Medulla oblongata (tissue), 1 donor: ENCODE measurements around the gene ABLIM2.

ENCODE experiments used
- DNase-seq: peaks from one replicate; pipeline ENCODE4 v3.0.0-alpha.2; 2015; ENCODE audit errors: extremely low spot score

Gene ABLIM2

DNA sequence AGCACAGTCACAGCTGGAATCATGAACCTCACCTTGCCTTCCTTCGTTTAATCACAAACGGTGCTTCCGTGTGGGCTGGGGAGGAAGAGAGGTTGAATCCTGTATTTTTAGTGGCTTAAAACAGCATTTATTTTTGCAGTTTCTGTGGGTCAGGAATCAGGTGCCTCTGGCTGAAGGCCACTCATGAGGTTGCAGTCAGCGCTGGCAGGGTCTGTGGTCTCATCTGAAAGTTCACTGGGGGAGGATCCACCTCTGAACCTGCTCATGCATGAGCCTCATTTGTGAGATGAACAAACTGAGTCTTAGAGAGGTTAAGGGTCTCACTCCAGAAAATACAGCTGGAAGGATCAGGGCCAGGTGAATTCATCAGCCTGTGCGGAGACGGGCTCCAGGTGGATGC is 17.1 kb upstream of the ABLIM2 start:
- DNase-seq, result no peak

DNA sequence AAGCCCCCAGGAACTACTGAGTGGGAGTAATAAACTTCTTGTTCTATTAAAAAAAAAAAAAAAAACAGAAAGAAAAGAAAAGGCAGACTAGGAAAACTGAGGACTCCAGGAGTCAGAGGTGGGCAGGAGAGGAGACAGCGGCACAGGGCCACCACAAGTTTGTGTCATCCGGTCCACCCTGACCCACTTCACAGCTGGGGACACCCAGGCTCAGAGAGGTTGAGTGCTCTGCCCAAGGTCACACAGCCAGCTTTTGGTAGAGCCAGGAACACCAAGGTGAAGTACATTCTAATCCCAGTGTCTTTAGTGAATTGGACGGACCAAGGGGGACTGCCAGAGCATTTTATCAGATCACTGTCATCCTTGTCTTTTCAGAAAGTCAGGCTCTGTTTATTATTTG is 16.4 kb upstream of the ABLIM2 start:
- no peak for DNase-seq

DNA sequence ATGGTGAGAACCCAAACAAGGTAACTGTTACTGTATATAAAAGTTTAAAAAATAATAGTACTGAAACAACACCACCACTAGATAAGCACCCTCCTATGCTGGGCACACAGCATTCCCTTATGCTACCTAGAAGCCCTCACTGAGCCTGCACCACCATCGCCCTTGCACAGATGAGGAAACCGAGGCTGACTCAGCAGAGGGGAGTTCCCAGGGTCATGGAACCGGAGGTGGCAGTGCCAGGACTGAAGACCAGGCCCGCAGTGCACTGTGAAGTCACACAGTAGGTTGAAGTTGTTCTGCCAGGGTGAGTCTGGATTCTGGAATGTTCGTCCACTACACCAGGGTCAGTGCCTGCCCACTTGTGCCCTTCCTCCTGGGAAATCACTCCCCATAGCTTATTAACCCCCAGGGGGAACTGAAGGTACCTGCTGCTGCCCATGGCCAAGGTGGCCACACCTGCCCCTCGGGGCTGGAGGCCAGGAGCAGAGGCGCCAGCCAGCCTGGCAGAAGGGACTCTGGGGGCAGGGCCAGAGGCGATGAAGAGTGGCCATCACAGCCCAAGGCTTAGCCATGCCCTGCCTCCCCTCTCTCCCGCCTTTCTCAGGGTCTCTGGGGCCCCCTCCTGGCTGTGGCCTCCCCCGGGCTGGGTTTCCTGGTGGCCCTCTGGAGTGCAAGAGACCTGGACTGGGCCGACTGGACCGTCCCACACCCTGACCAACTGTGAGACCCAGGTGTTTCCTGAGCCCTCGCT is 15.1 kb upstream of the ABLIM2 start:
- DNase-seq, result no peak

DNA sequence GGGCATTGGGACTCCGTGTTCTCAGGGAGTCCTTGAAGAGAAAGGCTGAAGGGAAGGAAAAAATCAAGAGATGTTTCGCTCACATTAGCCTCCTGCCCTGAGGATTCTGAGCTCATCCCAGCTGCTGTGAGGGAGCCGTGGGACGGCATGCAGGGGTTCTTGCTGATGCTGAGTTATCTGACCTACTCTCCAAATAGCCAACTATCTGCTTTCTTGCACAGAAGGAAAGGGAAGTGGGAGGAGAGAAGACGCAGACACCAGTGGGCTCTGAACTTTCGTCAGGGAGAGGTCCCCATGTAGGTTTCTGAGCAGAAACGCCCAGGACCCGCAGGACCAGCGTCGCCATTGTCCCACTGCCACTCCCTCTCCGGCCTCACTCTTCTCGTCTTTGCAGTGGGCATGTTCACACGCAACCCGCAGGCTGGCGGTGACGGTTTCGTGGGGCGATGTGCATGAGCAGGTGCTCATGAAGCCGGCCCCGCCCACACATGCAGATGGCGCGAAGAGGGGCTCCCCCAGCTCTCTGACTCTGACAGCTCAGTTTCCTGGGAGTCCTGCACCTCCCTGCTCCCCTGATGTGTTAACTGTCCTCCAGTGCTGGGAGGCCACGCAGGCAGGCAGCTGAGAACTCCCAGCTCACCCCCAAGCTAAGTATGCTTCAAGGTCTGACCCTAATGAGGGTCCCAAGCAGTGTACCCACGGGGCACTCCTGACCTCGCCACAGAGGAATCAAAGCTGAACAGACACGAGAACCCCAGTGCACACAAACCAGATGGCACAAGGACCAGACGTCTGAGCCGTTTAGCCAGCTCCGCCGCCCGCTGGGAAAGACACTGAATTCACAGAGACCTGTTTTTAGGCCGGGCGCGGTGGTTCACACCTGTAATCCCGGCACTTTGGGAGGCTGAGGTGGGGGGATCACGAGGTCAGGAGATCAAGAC is 13.6 kb upstream of the ABLIM2 start:
- DNase-seq, result no peak

DNA sequence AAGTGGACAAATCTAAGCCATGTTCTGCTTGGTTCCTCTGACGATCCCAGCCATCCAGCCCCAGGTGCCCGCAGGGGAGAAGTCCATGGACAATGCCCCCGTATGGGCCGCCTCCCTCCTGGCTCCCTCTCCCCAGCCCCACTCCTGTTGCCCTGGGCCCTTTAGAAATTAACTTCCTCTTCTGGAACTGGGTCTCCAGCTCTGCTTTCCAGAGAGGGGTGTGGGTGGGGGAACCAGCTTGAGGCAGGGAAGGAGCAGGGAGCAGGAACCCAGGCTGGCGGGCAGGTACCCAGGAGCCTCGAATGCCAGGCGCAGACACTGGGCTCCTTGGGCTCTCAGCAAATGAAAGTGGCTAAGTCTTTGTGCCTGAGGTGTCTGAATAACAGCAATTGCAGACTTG is 12.7 kb upstream of the ABLIM2 start:
- no peak for DNase-seq

DNA sequence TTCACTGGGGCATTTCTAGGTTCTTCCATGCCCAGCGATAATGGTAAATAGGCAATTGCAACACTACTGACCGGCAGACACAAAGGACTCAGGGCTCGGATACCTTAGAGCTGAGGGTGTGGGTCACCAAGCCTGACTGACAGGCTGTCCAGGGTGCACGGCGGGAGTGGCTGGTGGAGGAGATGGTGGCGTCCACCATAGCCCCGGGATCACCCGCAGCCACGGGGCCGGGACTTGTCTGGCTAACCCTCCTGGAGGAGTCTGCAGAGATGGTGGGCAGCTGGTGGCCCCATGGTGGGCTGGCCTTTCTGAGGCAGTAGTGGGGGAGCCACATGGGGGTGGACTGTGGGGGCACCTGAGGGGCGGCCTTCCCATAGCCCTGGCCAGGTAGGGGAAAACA is 11.7 kb upstream of the ABLIM2 start:
- no peak for DNase-seq

DNA sequence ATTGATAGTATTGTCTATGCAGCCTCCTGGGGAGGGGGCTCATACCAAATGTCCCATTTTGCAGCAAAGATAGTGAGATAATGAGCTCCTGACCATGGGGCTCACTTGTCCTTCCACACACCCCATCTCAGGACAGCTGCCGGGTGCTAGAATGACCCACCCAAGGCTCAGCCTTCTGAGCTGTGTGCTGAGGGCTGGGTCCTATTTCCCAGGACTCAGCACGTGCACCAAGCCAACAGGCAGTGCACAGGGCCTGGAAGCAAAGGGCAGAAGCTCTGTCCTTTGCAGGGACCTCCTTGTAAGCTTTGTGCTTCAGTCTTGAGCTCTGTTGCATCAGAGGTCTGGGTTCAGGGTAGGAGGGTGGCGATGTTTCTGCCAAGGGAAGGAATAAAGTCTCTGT is 11.2 kb upstream of the ABLIM2 start:
- no peak for DNase-seq

DNA sequence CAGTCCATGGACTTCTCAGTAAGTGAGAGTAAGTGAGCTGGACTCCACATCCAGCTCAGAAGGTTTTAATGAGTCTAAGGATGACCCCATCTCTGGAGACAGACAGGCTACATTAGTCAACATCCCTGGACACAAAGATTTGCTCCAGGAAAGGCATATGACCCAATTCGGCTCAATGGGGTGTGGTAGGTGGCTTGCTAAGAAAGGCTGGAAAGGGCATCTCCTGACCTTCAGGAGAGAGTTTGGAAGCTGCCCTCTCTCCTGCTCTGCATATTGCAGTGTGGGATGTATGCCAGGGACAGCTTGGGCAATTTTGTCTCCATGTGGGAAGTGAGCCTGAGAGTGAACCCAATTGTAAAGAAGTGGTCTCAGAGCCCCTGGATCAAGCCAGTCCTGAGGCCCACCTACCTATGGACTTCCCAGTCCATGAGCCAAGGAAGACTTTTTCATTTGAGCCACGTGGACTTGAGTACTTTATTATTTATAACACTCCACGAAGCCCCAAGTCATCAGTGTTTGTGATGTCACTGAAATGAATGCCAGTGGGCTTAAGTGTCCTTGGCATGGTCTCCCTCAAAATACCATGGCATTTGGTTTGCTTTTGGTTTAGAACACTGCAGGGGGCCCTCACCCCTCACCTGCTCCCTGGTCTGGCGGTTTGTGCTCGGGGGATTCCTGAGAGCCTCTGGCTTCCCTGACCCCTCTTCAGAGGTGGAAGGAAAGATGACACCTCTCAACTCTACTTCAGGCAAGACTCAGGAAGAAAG is 10.4 kb upstream of the ABLIM2 start:
- DNase-seq, result no peak

DNA sequence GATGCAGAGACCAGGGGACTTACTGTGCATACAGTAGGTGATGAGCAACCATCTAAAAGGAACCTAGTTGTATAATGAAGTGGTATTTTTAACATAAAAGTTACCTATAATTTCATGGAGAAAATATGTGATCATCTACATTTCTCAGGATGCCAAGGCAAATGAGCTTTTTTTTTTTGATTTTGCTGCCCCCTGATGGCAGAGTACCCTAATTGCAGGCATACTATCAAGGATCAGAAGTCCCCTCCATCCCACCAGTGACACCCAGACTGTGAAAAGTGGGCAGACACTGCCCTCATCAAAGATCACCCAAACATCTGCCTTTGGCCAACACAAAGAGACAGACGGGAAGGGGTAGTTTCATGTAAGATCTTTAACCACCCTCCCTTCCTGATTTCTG is 9.6 kb upstream of the ABLIM2 start:
- DNase-seq, result no peak

DNA sequence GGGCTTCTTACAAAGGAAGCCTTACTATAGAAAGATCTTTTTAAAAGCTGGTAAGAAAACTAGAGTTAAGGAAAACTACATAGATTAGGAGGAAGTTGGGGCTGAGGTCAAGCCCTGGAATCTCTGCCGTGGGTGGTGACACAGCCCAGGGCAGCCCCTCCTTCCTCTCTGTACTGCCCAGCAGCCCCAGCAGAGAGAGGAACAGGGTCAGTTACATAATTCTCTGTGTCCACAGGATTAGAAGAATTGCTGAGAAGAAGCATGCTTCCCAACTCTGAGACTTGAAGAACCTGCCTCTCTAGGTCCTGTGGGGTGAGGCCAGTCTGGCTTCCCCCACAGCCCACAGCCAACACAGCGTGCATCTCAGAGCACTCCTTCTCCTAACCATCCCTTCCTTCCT is 9.2 kb upstream of the ABLIM2 start:
- DNase-seq, result peak; percentile 63

DNA sequence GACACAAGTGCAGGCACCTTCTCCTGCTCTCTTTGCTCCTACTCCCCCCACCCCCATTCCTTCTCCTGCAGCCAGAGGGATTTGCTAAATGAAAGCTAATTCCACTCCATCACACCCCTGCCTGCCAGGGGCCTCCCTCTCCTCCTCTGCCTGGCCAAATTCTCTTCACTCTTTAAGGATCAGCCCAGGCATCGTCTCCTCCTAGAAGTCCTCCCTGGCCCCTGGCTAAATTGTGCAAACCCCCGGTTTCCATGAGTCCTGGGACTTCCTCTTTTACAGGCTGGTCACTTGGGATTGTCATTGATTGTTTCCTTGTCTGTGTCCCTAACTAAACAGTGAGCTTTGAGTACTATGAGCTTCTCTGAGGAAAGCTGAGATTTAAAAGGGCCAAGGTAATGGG is 8.7 kb upstream of the ABLIM2 start:
- DNase-seq, result peak; percentile 36

DNA sequence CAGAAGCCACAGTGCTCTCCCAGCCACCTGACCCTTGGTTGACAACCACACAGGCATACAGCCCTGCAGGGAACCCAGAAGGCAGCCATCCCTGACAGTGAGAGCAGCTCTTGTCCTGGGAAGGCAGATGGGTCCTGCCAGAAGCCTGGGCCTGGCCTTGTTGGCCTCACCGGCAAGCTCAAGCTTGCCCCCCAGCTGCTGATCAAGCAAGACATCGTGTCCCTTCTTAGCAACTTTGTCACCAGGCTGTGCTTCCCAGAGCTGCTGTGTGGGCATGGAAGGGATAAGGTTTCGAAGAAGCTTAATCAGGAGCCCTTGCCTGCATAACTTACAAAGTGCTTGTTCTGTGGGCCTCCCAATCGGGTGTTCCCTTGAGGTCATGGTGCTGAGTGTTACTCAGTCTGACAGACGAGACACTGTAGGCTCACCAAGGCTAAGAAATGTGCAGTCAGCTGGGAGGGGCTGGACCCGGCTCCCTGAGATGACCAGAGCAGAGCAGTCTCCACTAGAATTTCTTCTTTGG is 6.8 kb upstream of the ABLIM2 start:
- no peak for DNase-seq

DNA sequence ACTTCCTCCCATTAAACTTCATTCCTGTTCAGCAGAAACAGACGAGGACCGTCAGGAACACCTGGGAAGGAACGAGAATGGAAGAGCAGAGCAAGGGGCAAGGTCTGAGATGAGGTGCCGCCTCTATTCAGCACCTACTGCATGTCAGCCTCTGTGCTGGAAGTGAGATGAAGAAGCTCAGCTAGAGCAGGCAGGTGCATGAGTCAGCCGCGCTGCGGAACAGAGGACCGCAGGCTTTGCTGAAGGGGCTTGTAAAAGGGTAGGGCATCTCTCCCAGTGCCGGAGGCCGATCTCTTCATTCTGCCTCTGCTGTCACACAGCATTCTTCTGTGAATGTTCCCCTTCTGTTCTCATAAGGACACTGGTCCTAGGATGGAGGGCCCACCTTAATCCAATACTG is 6.1 kb upstream of the ABLIM2 start:
- no peak for DNase-seq

DNA sequence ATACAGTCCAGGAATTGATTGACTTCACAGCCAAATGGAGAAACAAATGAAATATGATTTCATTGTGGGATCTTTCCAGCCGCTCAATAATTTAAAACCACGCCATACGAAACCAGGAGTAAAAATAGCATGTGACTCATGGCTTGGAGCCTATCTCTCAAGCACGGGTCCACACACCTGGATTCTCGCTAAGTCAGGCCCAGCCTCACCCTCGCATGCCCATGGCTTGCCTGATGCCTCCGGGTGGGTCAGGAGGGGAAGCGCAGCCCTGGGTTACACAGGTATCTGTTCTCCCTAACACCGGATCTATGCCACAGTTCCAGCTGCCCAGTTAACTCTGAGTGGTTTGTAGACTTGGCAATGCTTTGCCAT is 5.6 kb upstream of the ABLIM2 start:
- DNase-seq, result no peak

DNA sequence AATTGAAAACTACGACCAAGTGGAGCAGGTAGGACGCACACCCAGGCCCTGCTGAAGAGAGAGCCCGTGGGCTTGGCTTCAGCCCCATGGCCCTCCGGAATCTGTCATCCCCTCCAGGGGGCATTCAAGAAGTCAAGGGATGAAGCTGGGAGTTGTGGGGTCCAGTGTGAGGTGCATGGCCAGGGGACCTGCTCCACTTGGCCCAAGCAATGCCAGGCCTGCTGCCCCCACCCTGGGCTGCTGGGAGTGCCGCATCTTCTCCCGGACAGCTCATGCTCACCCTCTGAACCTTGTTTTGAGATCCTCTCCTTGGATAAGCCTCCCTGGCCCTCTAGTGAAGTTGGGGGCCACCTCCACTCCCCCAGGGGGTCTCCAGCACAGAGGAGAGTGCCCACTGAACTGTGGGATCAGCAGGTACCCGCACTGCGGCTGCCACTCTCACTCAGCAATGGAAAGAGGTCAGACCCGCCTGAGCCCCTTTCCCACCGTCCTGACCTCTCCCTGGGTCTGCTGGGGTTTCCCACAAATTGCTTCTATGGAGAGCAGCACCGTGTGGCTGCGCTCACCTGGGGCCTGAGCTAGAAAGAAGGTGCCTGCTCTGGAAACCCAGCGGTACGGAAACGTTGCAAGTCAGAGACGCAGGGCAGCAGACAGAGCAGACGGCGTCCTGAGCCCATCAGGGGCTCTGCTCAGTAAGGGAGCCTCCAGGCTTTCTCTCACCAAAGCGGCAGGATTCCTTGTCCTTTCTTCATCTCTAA is 5.0 kb upstream of the ABLIM2 start:
- DNase-seq, result no peak

DNA sequence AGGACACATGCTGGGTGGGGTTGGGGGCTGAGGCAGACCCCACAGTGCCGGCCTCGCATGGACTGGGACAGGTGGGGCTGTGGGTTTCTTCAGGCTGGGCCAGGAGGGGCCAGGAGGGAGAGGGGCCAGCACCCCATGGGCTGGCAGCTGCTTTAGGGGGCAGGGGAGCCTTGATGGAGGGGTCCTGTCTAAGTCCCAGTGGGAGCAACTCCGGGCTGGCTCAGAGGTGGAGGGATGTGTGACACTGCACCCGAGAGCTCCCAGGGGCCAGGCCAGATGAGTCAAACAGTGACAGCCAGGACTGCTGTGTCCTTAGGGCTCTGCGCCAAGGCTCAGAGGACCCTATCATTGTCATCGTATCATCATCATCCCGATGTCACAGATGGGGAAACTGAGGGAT is 4.4 kb upstream of the ABLIM2 start:
- DNase-seq, result no peak

DNA sequence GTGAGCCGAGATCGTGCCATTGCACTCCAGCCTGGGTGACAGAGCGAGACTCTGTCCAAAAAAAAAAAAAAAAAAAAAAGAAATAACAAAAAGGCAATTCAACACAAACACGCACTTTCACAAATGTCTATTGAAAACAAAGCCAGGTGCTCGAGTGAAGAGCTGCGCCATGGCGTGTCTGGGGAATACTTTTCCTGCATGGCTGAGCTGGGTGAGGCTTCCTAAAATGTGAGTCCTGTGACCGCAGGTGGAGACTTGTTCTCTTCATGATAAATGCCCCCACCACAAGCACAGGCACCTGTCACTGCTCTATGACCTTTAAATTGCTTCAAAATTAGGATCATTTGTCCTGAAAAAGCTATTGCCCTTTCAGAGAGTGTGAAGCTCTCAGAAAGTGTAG is 4.0 kb upstream of the ABLIM2 start:
- no peak for DNase-seq

DNA sequence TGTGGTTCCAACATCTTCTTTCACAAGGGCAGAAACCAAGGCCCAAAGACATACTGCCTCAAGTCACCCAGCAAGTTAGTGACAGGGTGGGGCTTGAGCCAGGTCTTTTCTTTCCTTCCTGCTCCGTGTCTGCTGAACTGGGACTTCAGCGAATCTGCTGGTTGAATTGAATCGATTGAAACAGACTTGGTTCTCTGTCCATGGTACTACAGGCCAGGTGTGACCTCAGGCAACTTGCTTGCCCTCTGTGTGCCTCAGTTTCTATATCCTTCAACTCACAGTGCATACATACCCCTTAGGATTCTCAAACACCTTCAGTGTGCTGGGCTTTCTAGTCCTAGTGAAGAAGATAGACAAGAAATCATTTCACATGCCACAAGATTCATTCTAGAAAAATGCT is 2.0 kb upstream of the ABLIM2 start:
- no peak for DNase-seq

DNA sequence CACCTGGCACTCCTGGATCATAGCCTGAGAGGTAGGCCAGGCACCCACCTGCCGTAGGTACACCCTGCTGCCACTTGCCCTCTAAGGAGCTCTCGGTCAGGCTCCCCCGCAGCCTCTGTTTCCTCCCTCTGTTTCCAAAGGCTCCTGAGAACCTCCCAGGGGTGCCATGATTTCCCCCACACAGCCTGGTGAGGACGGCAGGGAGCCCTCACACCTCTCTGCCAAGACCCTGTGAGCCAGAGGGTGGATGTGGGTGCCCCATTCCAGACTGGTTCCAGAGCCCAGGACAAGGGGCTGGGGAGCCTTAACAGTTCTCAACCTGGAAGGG is 1.6 kb upstream of the ABLIM2 start:
- DNase-seq, result no peak

DNA sequence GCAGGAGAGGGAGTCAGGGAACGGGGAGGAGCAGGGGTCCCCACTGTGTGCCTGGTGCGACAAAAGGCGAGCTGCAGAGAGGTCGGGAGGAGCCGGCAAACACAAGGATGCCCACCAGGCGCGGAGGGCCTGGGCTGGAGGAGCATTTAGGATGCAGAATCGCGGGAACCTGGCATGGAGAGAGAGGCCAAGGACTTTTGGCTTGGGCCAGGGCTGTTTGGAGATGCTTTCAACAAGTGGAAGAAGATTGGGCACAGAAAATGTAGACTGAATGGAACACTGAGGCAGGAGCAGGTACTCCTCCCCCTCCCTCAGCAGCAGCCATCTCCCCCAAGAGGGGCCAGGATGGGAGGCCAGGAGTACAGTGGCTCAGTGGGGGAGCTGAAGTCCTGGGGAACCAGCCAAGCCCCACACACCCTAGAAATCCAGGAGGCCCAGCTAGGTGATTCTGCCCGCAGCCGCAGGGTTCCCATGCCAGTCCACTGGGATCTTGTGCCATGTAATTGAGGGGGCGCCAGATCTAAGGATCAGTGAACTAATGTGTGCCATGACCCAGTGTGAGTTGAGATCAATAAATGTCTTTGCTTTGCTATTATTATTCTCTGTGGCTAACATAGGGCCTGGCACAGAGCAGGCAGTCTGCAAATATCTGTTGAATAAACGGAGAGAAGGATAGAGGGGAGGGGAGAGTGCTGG is 1.1 kb upstream of the ABLIM2 start:
- DNase-seq, result no peak
